ENCODE data around the gene RPUSD2. TPM values are rescaled to one million over a fixed set of nuclear protein-coding genes. Genes with fewer than 3 reads are reported as not detected.

RPUSD2 gene
- polyA plus RNA-seq, 3 donors, result 1.1 to 6.3 (median 4.3) TPM

- Histone ChIP-seq H3K4me3 (replicated peaks in 1 of 3; ENCODE audit: low read depth in 2 of 3, low read length in 3 of 3) (no peak overlapping the region), H2AFZ (ENCODE audit: insufficient read depth, low read depth, low read length, poor library complexity, severe bottlenecking) (no peak overlapping the region), H3K9me3 (replicated peaks in 1 of 2; ENCODE audit: control insufficient read depth in 1 of 2, insufficient read depth in 1 of 2, low read length in 2 of 2) (no peaks in the 10 kb centered on the region), H4K20me1 (ENCODE audit: insufficient read depth, low read length) (no peaks in the 10 kb centered on the region), H3K79me2 (ENCODE audit: insufficient read depth, low read length) (no peaks in the 10 kb centered on the region), H3K36me3 (replicated peaks in 1 of 2; ENCODE audit: control insufficient read depth in 1 of 2, insufficient read depth in 2 of 2, low read length in 2 of 2) (peaks cover 0 to 9% of the 10 kb centered on the region in 2 donors), H3K27ac (ENCODE audit: low read depth in 1 of 2, low read length in 2 of 2) (no peak overlapping the region), H3K4me1 (ENCODE audit: control insufficient read depth in 1 of 2, insufficient read depth in 2 of 2, low read length in 2 of 2) (no peaks in the 10 kb centered on the region), H3K27me3 (ENCODE audit: control insufficient read depth in 2 of 2, insufficient read depth in 2 of 2, low read length in 2 of 2) (no peaks in the 10 kb centered on the region), H3K9ac (ENCODE audit: insufficient read depth, low read length, poor library complexity, severe bottlenecking) (no peak overlapping the region), H3K4me2 (replicated peaks; ENCODE audit: extremely low read depth, low read length, poor library complexity, severe bottlenecking) (no peak overlapping the region)
- peaks cover 0 to 10% (median 5%) of the 10 kb centered on the region in 7 donors for H3K9me3 Mint-ChIP-seq
- no peak overlapping the region for H3K27ac Mint-ChIP-seq
- intact Hi-C loops (cut with micrococcal nuclease), result no loop called here
- no peak for DNase-seq
- no peak overlapping the region for H3K4me3 Mint-ChIP-seq
- 100% methylated on average over 3 of the region's 5 CpGs for WGBS (ENCODE audit: insufficient coverage)
- peaks cover 0 to 2% (median 0%) of the 10 kb centered on the region in 3 donors for H3K27me3 Mint-ChIP-seq (ENCODE audit: low read depth in 3 of 3)
- H3K36me3 Mint-ChIP-seq, result peaks cover 13 to 15% of the 10 kb centered on the region in 2 donors
- H3K4me1 Mint-ChIP-seq, result peaks cover 6% of the 10 kb centered on the region
- TF ChIP-seq CTCF (IDR thresholded peaks at IDR 0.05), result no peak
These were observed 32.6 kb upstream of the RPUSD2 start for GRCh38 chr15:40536501-40536900.

- peaks cover 0 to 9% of the 10 kb centered on the region in 2 donors for H3K36me3 ChIP-seq (replicated peaks in 1 of 2; ENCODE audit: control insufficient read depth in 1 of 2, insufficient read depth in 2 of 2, low read length in 2 of 2)
- H3K27ac Mint-ChIP-seq, result peak overlapping the region in 1 of 7 donors; percentile 86
- no peak overlapping the region for H3K4me2 ChIP-seq (replicated peaks; ENCODE audit: extremely low read depth, low read length, poor library complexity, severe bottlenecking)
- peaks cover 9% of the 10 kb centered on the region for H3K4me1 Mint-ChIP-seq
- intact Hi-C loops (cut with micrococcal nuclease), result no loop called here
- H2AFZ ChIP-seq (ENCODE audit: insufficient read depth, low read depth, low read length, poor library complexity, severe bottlenecking), result no peak overlapping the region
- TF ChIP-seq CTCF (IDR thresholded peaks at IDR 0.05), result no peak
- H3K27me3 ChIP-seq (ENCODE audit: control insufficient read depth in 2 of 2, insufficient read depth in 2 of 2, low read length in 2 of 2), result no peaks in the 10 kb centered on the region
- no peaks in the 10 kb centered on the region for H3K9me3 ChIP-seq (replicated peaks in 1 of 2; ENCODE audit: control insufficient read depth in 1 of 2, insufficient read depth in 1 of 2, low read length in 2 of 2)
- peaks cover 0 to 2% (median 0%) of the 10 kb centered on the region in 3 donors for H3K27me3 Mint-ChIP-seq (ENCODE audit: low read depth in 3 of 3)
- no peaks in the 10 kb centered on the region for H4K20me1 ChIP-seq (ENCODE audit: insufficient read depth, low read length)
- no peaks in the 10 kb centered on the region for H3K79me2 ChIP-seq (ENCODE audit: insufficient read depth, low read length)
- WGBS (ENCODE audit: insufficient coverage), result 98% methylated on average over 4 of the region's 6 CpGs
- DNase-seq, result no peak
- no peak overlapping the region for H3K9ac ChIP-seq (ENCODE audit: insufficient read depth, low read length, poor library complexity, severe bottlenecking)
- H3K4me1 ChIP-seq (ENCODE audit: control insufficient read depth in 1 of 2, insufficient read depth in 2 of 2, low read length in 2 of 2), result peaks cover 2 to 4% of the 10 kb centered on the region in 2 donors
- H3K9me3 Mint-ChIP-seq, result peaks cover 0 to 10% (median 5%) of the 10 kb centered on the region in 7 donors
- no peak overlapping the region for H3K4me3 Mint-ChIP-seq
- H3K4me3 ChIP-seq (replicated peaks in 1 of 3; ENCODE audit: low read depth in 2 of 3, low read length in 3 of 3), result no peak overlapping the region
- peaks cover 13 to 15% of the 10 kb centered on the region in 2 donors for H3K36me3 Mint-ChIP-seq
- H3K27ac ChIP-seq (ENCODE audit: low read depth in 1 of 2, low read length in 2 of 2), result no peak overlapping the region
These were observed 30.1 kb upstream of the RPUSD2 start for GRCh38 chr15:40538976-40539375.
